PC-9 (cell line): ENCODE data around the gene G6PC3. TPM values are rescaled to one million over a fixed set of nuclear protein-coding genes. Genes with fewer than 3 reads are reported as not detected.

Source experiments
- BruUV-seq: library from RNA; stranded (reverse); fragments of 400-500 nt; replicated peaks from 2 replicates; lab custom pipeline; 2021; lab: Mats Ljungman, UMichigan
- CTCF ChIA-PET: fragments of 300-600 bp; sonication (Branson Sonifier 250); formaldehyde crosslinking; loops from one replicate; lab custom pipeline; 2022; ENCODE audit warnings: antibody characterized with exemption; lab: Charles Lee
- POLR2A ChIA-PET: fragments of 300-600 bp; sonication (Branson Sonifier 250); formaldehyde crosslinking; loops from one replicate; lab custom pipeline; 2022; ENCODE audit warnings: antibody characterized with exemption; ENCODE audit not compliant: unreplicated experiment; lab: Charles Lee
- DNase-seq, 2 experiments: peaks; one replicate each; pipeline versions ENCODE4 v3.0.0 to v3.0.0-alpha.2; 2015 to 2022; ENCODE audit warnings: mixed read lengths in 1 of 2
- H2AFZ ChIP-seq: fragments of 200-600 bp; sonication (generic); 2 replicates; pipeline ENCODE4 v1.8.1; 2017; ENCODE audit warnings: antibody characterized with exemption
- H3F3A ChIP-seq: fragments of 200-600 bp; sonication (generic); 2 replicates; pipeline ENCODE4 v1.8.1; 2017; ENCODE audit warnings: antibody characterized with exemption, mild to moderate bottlenecking, low read depth; ENCODE audit not compliant: insufficient read depth
- H3K27ac ChIP-seq: fragments of 200-600 bp; sonication (generic); 2 replicates; pipeline ENCODE4 v1.6.1; 2016; ENCODE audit warnings: mixed run types
- H3K27me3 ChIP-seq: fragments of 200-600 bp; sonication (generic); 2 replicates; pipeline ENCODE4 v1.6.1; 2016; ENCODE audit warnings: low read depth, mixed run types; ENCODE audit not compliant: insufficient read depth
- H3K36me3 ChIP-seq: fragments of 200-600 bp; sonication (generic); 2 replicates; pipeline ENCODE4 v1.6.1; 2016; ENCODE audit warnings: low read depth, mixed run types
- H3K4me1 ChIP-seq: fragments of 200-600 bp; sonication (generic); replicated peaks from 2 replicates; pipeline ENCODE4 v1.6.1; 2016; ENCODE audit warnings: mixed run types; ENCODE audit not compliant: insufficient read depth
- H3K4me2 ChIP-seq: fragments of 200-600 bp; sonication (generic); 2 replicates; pipeline ENCODE4 v1.6.1; 2017; ENCODE audit warnings: mixed run types
- H3K4me3 ChIP-seq: fragments of 200-600 bp; sonication (generic); 2 replicates; pipeline ENCODE4 v1.6.1; 2016; ENCODE audit warnings: mixed run types
- H3K79me2 ChIP-seq: fragments of 200-600 bp; sonication (generic); 2 replicates; pipeline ENCODE4 v1.6.1; 2017; ENCODE audit warnings: low read depth, mixed run types
- H3K9me2 ChIP-seq: fragments of 200-600 bp; sonication (generic); 2 replicates; pipeline ENCODE4 v1.8.1; 2017; ENCODE audit warnings: mild to moderate bottlenecking; ENCODE audit not compliant: insufficient read depth
- H3K9me3 ChIP-seq: fragments of 200-600 bp; sonication (generic); 2 replicates; pipeline ENCODE4 v1.8.1; 2016; ENCODE audit warnings: low read depth; ENCODE audit not compliant: insufficient read depth
- H4K20me1 ChIP-seq: fragments of 200-600 bp; sonication (generic); 2 replicates; pipeline ENCODE4 v1.8.1; 2017; ENCODE audit not compliant: insufficient read depth
- CTCF ChIP-seq: fragments of 200-600 bp; sonication (generic); conservative IDR thresholded peaks from 2 replicates; pipeline ENCODE4 v1.6.1; 2017; ENCODE audit warnings: mixed run types, antibody characterized with exemption, mild to moderate bottlenecking, moderate library complexity
- EZH2 ChIP-seq: fragments of 200-600 bp; sonication (generic); IDR thresholded peaks from 2 replicates; pipeline ENCODE4 v1.8.0; 2017; ENCODE audit warnings: antibody characterized with exemption, low read depth
- intact Hi-C: fragments of 100-400 bp; cut with micrococcal nuclease; formaldehyde crosslinking; loops from one replicate; pipeline ENCODE4 v1.10.0; 2022; ENCODE audit not compliant: unreplicated experiment
- total RNA-seq: library from RNA; stranded (reverse); gene quantifications from 2 replicates; pipeline ENCODE4 v1.2.3, GENCODE V29; 2021

G6PC3 gene
- total RNA-seq, 1 experiment from 2014 or later: 69.3 TPM

DNA sequence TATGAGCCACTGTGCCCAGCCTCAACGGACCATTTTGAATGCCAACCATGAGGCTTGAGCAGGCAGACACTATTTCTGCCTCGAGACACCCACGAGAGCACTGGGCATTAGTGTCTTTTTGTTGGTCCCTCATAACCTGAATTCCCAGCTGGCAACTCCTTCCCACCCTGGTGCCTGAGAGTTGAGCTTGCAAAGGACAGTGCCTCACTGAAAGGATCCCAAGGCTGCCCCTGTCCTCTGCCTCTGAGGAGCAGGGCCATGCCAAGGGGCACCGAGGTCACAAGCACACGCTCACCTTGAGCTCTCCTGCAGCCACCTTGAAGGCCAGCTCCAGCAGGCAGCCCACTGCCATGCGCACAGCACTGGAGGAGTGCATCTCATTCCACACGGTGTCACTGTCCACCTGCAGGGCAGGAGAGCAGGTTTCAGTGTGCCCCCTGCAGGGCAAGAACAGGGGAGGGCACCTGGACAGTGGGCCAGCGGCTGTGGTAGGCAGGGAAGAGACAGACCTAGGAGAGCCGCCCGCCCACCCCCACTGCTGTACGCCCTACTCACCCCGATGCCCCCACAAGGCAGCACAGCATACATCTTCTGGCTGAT, 12.8 kb downstream of the G6PC3 start:
- ChIA-PET CTCF (interaction anchor here (0.5 to 2.0 kb wide), 11 partner anchors 22 to 140 kb away, joined by 3 to 14 read pairs (median 7); partner anchors contain the start of genes HDAC5 and TMUB2), POLR2A (interaction anchor here (0.5 to 0.6 kb wide), 5 partner anchors 13 to 78 kb away, joined by 3 to 15 read pairs (median 5); partner anchors contain the start of gene HDAC5)
- Histone ChIP-seq H3K9me2 (no peaks in the 10 kb centered on the region), H3K27me3 (no peaks in the 10 kb centered on the region), H3K4me1 (peaks cover 16% of the 10 kb centered on the region), H3K4me3 (no peak overlapping the region), H3K4me2 (no peak overlapping the region), H3K9me3 (no peaks in the 10 kb centered on the region), H3F3A (peaks cover 10% of the 10 kb centered on the region), H4K20me1 (no peaks in the 10 kb centered on the region), H3K36me3 (no peaks in the 10 kb centered on the region), H3K79me2 (no peaks in the 10 kb centered on the region), H3K27ac (no peak overlapping the region), H2AFZ (no peak overlapping the region)
- intact Hi-C loops: loop anchor here (1.0 kb wide), 2 partner anchors 32 to 85 kb away; no protein-coding TSS in a partner anchor
- no TSS peak for BruUV-seq
- peak; percentile 58 to 63 for DNase-seq
- TF ChIP-seq EZH2: no peak
- TF ChIP-seq CTCF: peak; percentile 71

GRCh38 chr17:44084131-44084538, 13.6 kb downstream of the G6PC3 start:
- H3K4me3 ChIP-seq: no peak overlapping the region
- intact Hi-C loops: no loop called here
- no peaks in the 10 kb centered on the region for H4K20me1 ChIP-seq
- no peak overlapping the region for H3K4me2 ChIP-seq
- H2AFZ ChIP-seq: no peak overlapping the region
- ChIA-PET CTCF (interaction anchor here (0.6 to 2.0 kb wide), 10 partner anchors 12 to 102 kb away, joined by 3 to 27 read pairs (median 7); partner anchors contain the start of genes HDAC5 and TMUB2), POLR2A (interaction anchor here (0.6 kb wide), 3 partner anchors 54 to 78 kb away, joined by 4 to 7 read pairs (median 5); no protein-coding TSS in a partner anchor)
- no peak overlapping the region for H3K27ac ChIP-seq
- H3K9me3 ChIP-seq: no peaks in the 10 kb centered on the region
- peaks cover 16% of the 10 kb centered on the region for H3K4me1 ChIP-seq
- H3F3A ChIP-seq: peaks cover 15% of the 10 kb centered on the region
- TF ChIP-seq CTCF (peak; percentile 54), EZH2 (no peak)
- H3K9me2 ChIP-seq: no peaks in the 10 kb centered on the region
- H3K79me2 ChIP-seq: no peaks in the 10 kb centered on the region
- BruUV-seq: no TSS peak
- H3K36me3 ChIP-seq: no peaks in the 10 kb centered on the region; the same call in 1 of the 2 replicates
- no peaks in the 10 kb centered on the region for H3K27me3 ChIP-seq
- DNase-seq: no peak

- H3K4me2 ChIP-seq: no peak overlapping the region
- no peak for DNase-seq
- no peaks in the 10 kb centered on the region for H4K20me1 ChIP-seq
- H3K27me3 ChIP-seq: no peaks in the 10 kb centered on the region
- no peaks in the 10 kb centered on the region for H3K79me2 ChIP-seq
- no peak overlapping the region for H3K4me3 ChIP-seq
- H3K4me1 ChIP-seq: peaks cover 16% of the 10 kb centered on the region
- intact Hi-C loops: no loop called here
- ChIA-PET POLR2A (no interaction called here), CTCF (interaction anchor here (0.6 to 2.0 kb wide), 4 partner anchors 11 to 83 kb away, joined by 3 to 27 read pairs (median 10); no protein-coding TSS in a partner anchor)
- TF ChIP-seq EZH2: no peak
- no peak for TF ChIP-seq CTCF
- no peaks in the 10 kb centered on the region for H3K9me2 ChIP-seq
- H3K36me3 ChIP-seq: no peaks in the 10 kb centered on the region; the same call in 1 of the 2 replicates
- no TSS peak for BruUV-seq
- no peaks in the 10 kb centered on the region for H3K9me3 ChIP-seq
- no peak overlapping the region for H2AFZ ChIP-seq
- no peak overlapping the region for H3K27ac ChIP-seq
- peaks cover 17% of the 10 kb centered on the region for H3F3A ChIP-seq
Observed at GRCh38 chr17:44084921-44085320, 14.4 kb downstream of the G6PC3 start.
